Gastroesophageal sphincter (tissue), 3 donors: ENCODE results near the gene ADIPOR2.

ENCODE experiments used
- EP300 ChIP-seq: sonication (generic); formaldehyde crosslinking; IDR thresholded peaks from one replicate; pipeline ENCODE4 v1.6.1; 2017; ENCODE audit warnings: antibody characterized with exemption, mild to moderate bottlenecking
- POLR2A ChIP-seq, 2 donors: fragments of 450-650 bp; IDR thresholded peaks; one replicate each; pipeline ENCODE4 v1.6.1; 2017; ENCODE audit warnings: antibody characterized with exemption in 2 of 2, mild to moderate bottlenecking in 2 of 2, moderate library complexity in 1 of 2
- POLR2AphosphoS5 ChIP-seq: sonication (generic); formaldehyde crosslinking; IDR thresholded peaks from one replicate; pipeline ENCODE4 v1.6.1; 2017; ENCODE audit warnings: antibody characterized with exemption
- TF ChIP-seq, protein P1 (sequence below), 4 experiments: fragments of 200-600 bp in 2 of 4; fragments of 450-650 bp in 2 of 4; sonication (generic) in 1 of 4; IDR thresholded peaks; one replicate each; pipeline ENCODE4 v1.5.1; 2017 to 2019; ENCODE audit warnings: antibody characterized with exemption in 4 of 4, mild to moderate bottlenecking in 2 of 4, moderate library complexity in 2 of 4

DNA sequence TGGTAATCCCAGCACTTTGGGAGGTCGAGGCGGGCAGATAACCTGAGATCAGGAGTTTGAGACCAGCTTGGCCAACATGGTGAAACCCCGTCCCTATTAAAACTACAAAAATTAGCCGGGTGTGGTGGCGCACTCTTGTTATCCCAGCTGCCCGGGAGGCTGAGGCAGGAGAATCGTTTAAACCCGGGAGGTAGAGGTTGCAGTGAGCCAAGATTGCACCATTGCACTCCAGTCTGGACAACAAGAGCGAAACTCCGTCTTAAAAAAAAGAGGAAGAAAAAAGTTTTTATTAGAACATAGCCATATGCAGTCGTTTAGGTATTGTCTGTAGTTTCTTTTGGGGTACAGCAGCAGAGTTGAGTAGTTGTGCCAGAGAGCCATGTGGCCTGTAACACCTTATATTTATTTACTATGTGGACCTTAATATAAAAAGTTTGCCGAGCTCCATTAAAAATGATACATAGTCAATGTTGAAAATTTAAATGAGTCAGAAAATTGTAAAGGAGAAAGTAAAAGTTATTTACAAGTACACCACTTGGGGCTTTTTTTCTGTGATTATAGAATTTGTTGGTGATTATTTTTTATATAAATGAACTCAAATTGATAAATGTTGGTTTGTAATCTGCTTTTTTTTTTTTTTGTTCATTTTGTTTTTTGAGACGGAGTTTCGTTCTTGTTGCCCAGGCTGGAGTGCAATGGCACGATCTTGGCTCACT, 2.2 kb downstream of the ADIPOR2 start:
- TF ChIP-seq, protein P1, sequence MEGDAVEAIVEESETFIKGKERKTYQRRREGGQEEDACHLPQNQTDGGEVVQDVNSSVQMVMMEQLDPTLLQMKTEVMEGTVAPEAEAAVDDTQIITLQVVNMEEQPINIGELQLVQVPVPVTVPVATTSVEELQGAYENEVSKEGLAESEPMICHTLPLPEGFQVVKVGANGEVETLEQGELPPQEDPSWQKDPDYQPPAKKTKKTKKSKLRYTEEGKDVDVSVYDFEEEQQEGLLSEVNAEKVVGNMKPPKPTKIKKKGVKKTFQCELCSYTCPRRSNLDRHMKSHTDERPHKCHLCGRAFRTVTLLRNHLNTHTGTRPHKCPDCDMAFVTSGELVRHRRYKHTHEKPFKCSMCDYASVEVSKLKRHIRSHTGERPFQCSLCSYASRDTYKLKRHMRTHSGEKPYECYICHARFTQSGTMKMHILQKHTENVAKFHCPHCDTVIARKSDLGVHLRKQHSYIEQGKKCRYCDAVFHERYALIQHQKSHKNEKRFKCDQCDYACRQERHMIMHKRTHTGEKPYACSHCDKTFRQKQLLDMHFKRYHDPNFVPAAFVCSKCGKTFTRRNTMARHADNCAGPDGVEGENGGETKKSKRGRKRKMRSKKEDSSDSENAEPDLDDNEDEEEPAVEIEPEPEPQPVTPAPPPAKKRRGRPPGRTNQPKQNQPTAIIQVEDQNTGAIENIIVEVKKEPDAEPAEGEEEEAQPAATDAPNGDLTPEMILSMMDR (IDR thresholded peaks at IDR 0.05) = no peak
- TF ChIP-seq EP300 (no peak), POLR2AphosphoS5 (no peak), POLR2A (IDR thresholded peaks at IDR 0.05) (no peak)
